Nucleus accumbens (tissue), 56 donors: ENCODE results near the gene OR9I1.

Experiments
- DNase-seq, 56 donors: peaks; one replicate each; lab custom pipeline; 2025; lab: John Stamatoyannopoulos, UW

OR9I1 gene, protein sequence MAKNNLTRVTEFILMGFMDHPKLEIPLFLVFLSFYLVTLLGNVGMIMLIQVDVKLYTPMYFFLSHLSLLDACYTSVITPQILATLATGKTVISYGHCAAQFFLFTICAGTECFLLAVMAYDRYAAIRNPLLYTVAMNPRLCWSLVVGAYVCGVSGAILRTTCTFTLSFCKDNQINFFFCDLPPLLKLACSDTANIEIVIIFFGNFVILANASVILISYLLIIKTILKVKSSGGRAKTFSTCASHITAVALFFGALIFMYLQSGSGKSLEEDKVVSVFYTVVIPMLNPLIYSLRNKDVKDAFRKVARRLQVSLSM

DNA sequence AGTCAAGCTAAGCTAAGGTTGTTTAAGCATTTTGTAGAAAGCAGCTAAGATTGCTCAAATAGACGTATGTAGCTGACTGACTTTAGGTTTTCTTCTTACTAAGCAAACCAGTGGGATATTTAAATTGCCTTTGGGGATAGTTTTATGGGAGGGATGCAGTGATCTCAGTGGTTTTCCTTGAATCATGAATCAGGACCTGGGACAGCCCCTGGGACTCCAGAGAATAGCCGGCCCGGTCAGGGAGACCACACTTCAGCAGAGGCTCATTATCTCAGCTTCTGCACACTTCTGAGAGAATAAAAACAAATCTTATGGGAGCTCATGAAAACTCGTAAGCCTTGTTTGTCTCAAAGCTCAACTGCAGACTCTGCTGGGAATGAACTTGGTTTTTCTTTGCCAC is at the start of gene OR9I1:
OR9I1 (minus strand) TSS at position 62 of the 400 bp plus-strand sequence. CDS start 6,086 bp downstream, outside the sequence.
- DNase-seq, result no peak

DNA sequence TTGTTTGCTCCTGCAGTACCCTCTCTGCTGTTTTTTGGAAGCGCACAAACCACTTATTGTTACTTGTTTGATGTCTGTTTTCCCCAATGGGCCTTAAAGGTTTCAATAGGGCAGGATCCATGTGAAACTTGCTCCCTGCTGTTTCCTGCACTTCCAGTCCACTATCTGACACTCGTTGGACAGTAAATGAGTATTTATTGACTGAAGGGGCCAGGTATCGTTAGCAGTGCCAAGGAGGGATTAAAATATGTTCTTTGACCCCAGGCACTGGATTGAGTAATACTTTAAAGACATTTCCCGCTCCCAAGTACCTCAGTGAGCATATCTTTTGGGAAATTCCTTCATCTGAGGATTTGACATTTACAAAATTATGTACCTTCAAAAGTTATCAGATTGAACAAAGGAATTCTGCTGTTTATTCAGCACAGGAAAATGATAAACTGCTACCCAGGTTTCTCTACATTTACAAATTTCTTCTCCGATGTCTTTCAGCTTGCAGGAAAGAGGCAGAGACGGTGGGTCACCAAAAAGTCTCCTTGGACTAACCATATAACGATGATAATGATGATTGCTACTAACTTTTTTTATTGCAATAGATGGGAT is 40.3 kb upstream of the OR9I1 start:
- DNase-seq, result no peak

DNA sequence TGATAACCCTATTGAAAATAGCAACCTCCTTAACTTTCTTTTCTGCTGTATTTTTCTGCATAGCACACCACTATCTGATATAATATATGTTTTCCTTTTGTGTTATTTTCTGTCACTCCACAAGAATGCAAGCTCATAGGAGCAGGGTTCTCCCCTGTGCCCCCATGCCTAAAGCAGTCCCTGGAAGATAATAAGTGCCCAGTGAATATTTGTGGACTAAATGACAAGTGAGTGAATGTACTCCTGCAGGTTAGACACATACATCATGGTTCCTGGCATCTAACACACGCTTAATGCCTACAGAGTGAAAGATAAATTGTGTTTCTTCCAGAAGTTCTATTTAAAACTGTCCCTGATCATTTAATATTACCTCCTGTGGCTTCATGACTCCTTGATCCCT is 39.7 kb upstream of the OR9I1 start:
- no peak for DNase-seq

GRCh38 chr11:58164389-58164788 is 39.1 kb upstream of the OR9I1 start:
- no peak for DNase-seq

- DNase-seq, result no peak
These were observed 27.5 kb upstream of the OR9I1 start for GRCh38 chr11:58152781-58153180.

- peak in 3 of 56 donors; percentile 0 to 10 (median 1) for DNase-seq
These were observed 17.4 kb upstream of the OR9I1 start for GRCh38 chr11:58142761-58143160.

GRCh38 chr11:58135171-58135570 is 9.8 kb upstream of the OR9I1 start:
- no peak for DNase-seq

DNA sequence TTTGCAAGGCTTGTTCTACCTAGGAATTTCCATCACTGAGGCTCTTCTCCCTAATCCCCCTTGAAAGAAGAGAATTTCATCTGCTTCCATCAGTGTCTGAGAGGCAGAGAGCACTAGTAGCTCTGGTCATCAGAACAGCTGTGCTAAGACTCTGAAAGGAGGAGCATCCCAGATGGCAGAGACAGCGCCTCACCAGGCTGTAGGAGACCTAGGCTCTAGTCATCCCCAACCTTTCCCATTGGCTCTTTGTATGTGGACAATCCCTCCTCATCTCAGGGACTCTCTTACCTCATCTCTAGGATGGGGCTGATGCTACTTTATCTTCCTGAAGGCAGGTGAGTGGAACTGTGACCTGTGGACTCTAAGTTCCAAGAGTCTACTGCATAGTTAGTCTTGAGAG is 8.8 kb upstream of the OR9I1 start:
- DNase-seq, result no peak

GRCh38 chr11:58133309-58134076 is 8.2 kb upstream of the OR9I1 start:
- no peak for DNase-seq

DNA sequence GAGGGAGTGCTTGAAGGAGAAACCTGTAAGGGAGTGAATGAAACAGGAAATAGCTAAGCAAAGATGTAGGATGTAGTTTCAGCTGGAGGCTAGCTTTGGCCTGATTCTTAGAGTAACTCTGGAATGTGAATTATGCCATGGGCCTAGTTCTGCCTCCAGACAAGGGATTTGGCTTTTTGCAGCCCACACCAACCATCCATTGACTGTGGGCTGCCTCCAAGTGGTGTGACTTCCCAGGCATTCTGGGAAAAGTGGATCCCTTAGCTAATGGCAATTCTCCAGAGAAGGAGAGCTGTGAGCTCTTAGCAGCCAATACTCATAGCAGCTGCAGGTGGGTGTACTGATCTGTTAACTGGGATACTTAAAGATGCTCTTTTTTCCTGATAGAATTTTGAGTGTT is 2.0 kb upstream of the OR9I1 start:
- no peak for DNase-seq

DNA sequence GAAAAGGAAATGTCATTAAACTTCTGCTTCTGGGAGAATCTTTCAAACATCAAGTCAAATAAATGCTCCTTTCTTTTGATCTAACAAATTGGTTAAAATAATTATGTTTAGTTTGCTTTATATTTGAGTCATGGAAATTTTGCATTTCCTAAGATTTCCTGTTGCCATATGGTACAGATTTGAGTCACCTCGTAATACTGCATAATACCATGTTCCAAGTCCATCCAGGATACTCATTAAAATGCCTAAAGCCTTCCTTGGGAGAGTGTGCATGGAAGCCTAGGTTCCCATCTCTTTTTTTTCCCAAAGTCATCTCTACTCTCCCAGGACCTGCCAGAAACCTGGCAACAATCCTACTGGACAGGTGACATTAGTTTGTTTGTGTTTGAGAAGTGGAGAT is 4.2 kb downstream of the OR9I1 start:
- DNase-seq, result no peak

GRCh38 chr11:58097437-58097836 is 27.9 kb downstream of the OR9I1 start:
- no peak for DNase-seq

DNA sequence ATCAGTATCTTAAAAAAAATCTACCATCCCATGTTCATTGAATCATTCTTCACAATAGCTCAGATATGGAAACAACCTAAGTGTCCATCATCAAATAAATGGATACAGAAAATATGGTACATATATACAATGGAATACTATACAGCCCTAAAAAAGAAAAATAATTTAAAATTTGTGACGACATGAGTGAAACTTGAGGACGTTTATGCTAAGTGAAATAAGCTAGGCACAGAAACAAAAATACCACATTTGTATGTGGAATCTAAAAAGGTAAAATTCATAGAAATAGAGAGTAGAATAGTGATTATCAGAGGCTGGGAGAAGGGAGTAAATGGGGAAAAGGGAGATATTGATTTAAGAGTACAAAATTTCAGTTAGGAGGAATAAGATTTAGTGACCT is 38.8 kb downstream of the OR9I1 start:
- DNase-seq, result no peak

DNA sequence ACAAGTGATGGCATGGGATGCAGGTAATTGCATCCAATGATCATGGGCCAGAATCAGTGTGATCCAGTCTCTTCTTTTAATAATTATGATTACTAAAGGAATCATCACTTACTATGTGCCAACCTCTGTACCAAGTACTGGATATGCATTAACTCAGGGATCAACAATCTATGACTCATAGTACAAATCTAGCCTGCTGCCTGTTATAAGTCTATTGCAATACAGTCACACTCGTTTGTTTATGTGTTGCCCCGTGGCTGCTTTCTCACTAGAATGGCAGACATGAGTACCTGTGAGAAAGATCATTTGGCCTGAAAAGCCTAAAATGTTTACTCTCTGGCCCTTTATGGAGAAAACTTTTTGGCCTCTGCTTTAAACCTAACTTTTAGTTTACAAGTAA is 49.5 kb downstream of the OR9I1 start:
- DNase-seq, result no peak

DNA sequence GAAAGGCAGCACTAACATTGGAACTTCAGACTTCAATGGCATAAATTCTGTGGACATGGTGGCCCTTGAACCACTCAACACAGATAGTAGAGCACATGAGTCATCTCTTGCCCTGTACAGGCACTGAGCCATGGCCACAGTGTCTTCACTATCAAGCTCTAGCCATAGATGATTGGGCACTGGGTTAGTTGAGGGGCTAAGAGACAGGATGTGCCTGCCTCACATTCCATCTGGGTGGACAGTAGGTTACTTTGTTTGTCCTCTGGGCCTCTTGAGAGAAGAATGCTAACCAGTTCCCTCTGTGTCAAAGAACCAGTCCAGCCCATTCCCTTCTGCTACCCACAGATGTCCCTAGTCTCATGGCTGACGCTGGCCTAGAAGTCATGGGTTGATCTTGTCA is 54.7 kb downstream of the OR9I1 start:
- no peak for DNase-seq

- no peak for DNase-seq
These were observed 56.7 kb downstream of the OR9I1 start for GRCh38 chr11:58068655-58069054.

- DNase-seq, result no peak
These were observed 57.6 kb downstream of the OR9I1 start for GRCh38 chr11:58067685-58068084.
